Mucosa of descending colon (tissue), 3 donors: ENCODE results near the gene ETS1. TPM values are rescaled to one million over a fixed set of nuclear protein-coding genes. Genes with fewer than 3 reads are reported as not detected.

Experiments
- ATAC-seq: fragments of 200-7000 bp; cut with Tn5 transposase; one replicate; pipeline ENCODE4 v1.9.1; 2020; ENCODE audit warnings: mild to moderate bottlenecking, moderate library complexity
- DNase-seq, 3 donors: peaks; one replicate each; pipeline ENCODE4 v3.0.0-alpha.2; 2020
- H3K36me3 ChIP-seq: fragments of 200-600 bp; one replicate; pipeline ENCODE4 v1.8.0; 2021; ENCODE audit warnings: low read depth, mild to moderate bottlenecking
- H3K4me1 ChIP-seq: fragments of 200-600 bp; one replicate; pipeline ENCODE4 v1.8.0; 2021; ENCODE audit warnings: low read depth, mild to moderate bottlenecking
- H3K4me3 ChIP-seq: fragments of 200-600 bp; one replicate; pipeline ENCODE4 v1.8.0; 2021; ENCODE audit warnings: mild to moderate bottlenecking
- H3K9me3 ChIP-seq: fragments of 200-600 bp; one replicate; pipeline ENCODE4 v1.8.0; 2021; ENCODE audit warnings: mild to moderate bottlenecking
- CTCF ChIP-seq: fragments of 200-600 bp; IDR thresholded peaks from one replicate; pipeline ENCODE4 v1.8.0; 2022; ENCODE audit warnings: antibody characterized with exemption, mild to moderate bottlenecking
- intact Hi-C, 2 donors: fragments of 100-400 bp; cut with DNase I in 1 of 2; cut with micrococcal nuclease in 1 of 2; formaldehyde crosslinking; loops; one replicate each; pipeline versions ENCODE4 v1.11.0 to v1.11.1; 2022; cut with DNase I, micrococcal nuclease
- total RNA-seq, 3 donors: library from RNA; stranded (reverse); fragmentation: NEBNext Ultra II Directional in 2 of 3; extraction: Animal tissue kit (Norgen Biotek cat#: 25700) in 2 of 3; gene quantifications; one replicate each; pipeline versions ENCODE4 v1.2.1 to v1.2.4, GENCODE V29; 2021 to 2023
- donor health status: DM: no; HTN: no; CAD: no; lungs with moderate emphysema.
- donor health status: DM: no; HTN: no; CAD: no.
- donor health status: DM: no; HTN: yes; CAD: no.

ETS1 gene
- total RNA-seq, 3 donors from 2014 or later: 36.5 to 41.2 (median 38.6) TPM

DNA sequence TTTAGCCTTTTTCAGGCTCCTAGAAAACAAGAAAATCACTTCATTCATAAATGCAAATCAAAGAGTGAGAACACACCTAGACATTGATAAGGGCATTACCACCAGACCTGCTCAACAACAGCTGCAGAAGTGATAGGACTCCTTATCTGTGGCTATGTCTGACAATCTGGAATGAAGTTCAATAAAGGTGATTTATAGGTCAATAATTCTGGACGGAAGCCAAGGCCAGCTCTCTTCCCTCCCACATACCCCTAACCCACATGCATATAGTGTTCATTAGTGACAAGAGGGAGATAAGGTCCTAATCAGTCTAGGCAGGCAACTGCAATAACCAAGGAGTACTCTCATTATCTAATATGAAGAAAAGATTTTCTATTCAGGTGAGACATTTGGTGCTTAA lies 111.3 kb downstream of the ETS1 start:
- no peak overlapping the region for H3K4me3 ChIP-seq
- no peak for DNase-seq
- no peaks in the 10 kb centered on the region for H3K36me3 ChIP-seq
- no peaks in the 10 kb centered on the region for H3K9me3 ChIP-seq
- intact Hi-C loops: no loop called here
- ATAC-seq: peak; percentile 9
- no peak for TF ChIP-seq CTCF
- H3K4me1 ChIP-seq: peaks cover 39% of the 10 kb centered on the region

- Histone ChIP-seq H3K4me3 (no peak overlapping the region), H3K4me1 (peaks cover 39% of the 10 kb centered on the region), H3K36me3 (no peaks in the 10 kb centered on the region), H3K9me3 (no peaks in the 10 kb centered on the region)
- DNase-seq (no peak), ATAC-seq (no peak)
- no peak for TF ChIP-seq CTCF
- intact Hi-C loops: no loop called here
Measured at GRCh38 chr11:128474036-128474874, 113.1 kb downstream of the ETS1 start.

- TF ChIP-seq CTCF: no peak
- H3K9me3 ChIP-seq: no peaks in the 10 kb centered on the region
- no peak overlapping the region for H3K4me3 ChIP-seq
- intact Hi-C loops: no loop called here
- H3K4me1 ChIP-seq: peaks cover 41% of the 10 kb centered on the region
- ATAC-seq (peak; percentile 64), DNase-seq (no peak)
- H3K36me3 ChIP-seq: no peaks in the 10 kb centered on the region
Measured at GRCh38 chr11:128473636-128474035, 113.7 kb downstream of the ETS1 start.

DNA sequence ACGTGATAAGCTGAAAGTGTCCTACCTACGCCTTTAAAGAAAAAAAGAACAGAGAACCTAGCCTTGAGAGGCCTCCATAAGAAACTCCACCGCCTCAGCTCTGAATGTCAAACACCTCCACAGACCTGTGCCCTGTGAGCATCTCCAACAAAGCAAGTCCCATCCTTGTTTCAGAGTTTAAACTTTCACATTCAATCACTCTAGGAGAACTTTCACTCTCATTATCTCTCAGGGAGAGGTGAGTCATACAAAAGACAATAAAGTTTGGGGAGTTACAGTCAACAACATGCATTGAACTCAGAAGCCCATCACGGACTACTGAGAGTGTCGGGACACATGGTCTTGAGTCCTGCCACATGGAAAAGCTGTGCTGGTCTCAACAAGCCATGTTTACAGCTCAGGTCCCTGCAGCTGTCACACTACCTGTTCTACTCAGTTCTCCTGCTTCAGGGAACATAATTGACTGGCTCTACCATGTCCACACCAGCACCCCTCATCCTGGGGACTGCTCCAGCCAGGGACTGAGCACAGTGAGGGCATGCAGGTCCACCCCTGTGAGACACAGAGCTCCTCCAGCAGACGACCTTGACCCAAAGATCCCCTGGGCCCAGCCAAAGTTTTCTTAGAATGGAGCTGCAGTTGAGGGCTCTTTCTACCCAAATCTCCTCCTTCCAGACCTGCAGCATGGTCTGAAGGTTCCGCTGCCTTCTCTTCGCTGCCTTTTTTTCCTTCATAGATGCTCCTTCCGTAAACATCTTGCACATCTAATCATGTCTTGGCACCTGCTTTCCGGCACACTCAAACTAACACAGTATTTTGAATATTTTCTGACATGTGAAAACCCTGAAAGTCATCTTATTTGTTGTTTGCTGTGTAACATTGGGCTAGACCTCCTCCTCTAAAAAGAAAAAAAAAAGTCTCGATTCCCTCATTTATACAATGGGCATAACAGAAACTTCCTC lies 114.9 kb downstream of the ETS1 start:
- TF ChIP-seq CTCF: no peak
- Histone ChIP-seq H3K4me3 (no peak overlapping the region), H3K36me3 (no peaks in the 10 kb centered on the region), H3K9me3 (no peaks in the 10 kb centered on the region), H3K4me1 (peaks cover 49% of the 10 kb centered on the region)
- no peak for DNase-seq
- peak; percentile 67 for ATAC-seq
- intact Hi-C loops: no loop called here

- H3K4me1 ChIP-seq: peaks cover 44% of the 10 kb centered on the region
- ATAC-seq: peak; percentile 31
Measured at GRCh38 chr11:128471138-128471661, 116.2 kb downstream of the ETS1 start.

More at GRCh38 chr11:128471138-128471661, 116.2 kb downstream of the ETS1 start:
- intact Hi-C loops: no loop called here
- Histone ChIP-seq H3K9me3 (no peaks in the 10 kb centered on the region), H3K36me3 (no peaks in the 10 kb centered on the region), H3K4me3 (no peak overlapping the region)
- peak in 1 of 3 donors; percentile 72 for DNase-seq
- no peak for TF ChIP-seq CTCF
